Esophagus muscularis mucosa (tissue), 3 donors: Measurements from ENCODE around the gene LMF1.

Experiments
- POLR2AphosphoS5 ChIP-seq, 2 donors: sonication (generic); formaldehyde crosslinking; IDR thresholded peaks; one replicate each; pipeline ENCODE4 v1.6.1; 2017; ENCODE audit warnings: antibody characterized with exemption in 2 of 2
- TF ChIP-seq, protein P1 (sequence below), 3 experiments: fragments of 200-600 bp in 2 of 3; fragments of 450-650 bp in 1 of 3; sonication (generic) in 2 of 3; IDR thresholded peaks; one replicate each; pipeline ENCODE4 v1.5.1; 2017 to 2019; ENCODE audit warnings: antibody characterized with exemption in 3 of 3, mild to moderate bottlenecking in 2 of 3, moderate library complexity in 1 of 3

DNA sequence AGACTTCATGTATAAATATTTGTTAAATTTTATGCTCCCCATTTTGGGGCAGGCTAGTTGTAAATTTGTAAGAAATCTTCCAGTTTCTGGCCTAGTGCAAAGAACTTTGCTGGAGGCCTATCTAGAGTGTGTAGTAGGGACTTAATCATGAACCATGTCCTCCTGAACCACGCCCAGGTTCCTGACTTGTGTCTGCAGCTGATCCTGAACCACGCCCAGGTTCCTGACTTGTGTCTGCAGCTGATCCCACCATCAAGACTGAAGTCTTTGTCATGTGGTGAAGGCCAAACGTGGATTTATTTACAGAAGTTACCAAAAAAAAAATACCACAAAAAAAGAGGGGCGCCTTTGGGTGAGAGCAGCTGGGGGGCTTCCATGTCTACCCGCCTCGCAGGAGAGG, 33.1 kb downstream of the LMF1 start:
- TF ChIP-seq, protein P1, sequence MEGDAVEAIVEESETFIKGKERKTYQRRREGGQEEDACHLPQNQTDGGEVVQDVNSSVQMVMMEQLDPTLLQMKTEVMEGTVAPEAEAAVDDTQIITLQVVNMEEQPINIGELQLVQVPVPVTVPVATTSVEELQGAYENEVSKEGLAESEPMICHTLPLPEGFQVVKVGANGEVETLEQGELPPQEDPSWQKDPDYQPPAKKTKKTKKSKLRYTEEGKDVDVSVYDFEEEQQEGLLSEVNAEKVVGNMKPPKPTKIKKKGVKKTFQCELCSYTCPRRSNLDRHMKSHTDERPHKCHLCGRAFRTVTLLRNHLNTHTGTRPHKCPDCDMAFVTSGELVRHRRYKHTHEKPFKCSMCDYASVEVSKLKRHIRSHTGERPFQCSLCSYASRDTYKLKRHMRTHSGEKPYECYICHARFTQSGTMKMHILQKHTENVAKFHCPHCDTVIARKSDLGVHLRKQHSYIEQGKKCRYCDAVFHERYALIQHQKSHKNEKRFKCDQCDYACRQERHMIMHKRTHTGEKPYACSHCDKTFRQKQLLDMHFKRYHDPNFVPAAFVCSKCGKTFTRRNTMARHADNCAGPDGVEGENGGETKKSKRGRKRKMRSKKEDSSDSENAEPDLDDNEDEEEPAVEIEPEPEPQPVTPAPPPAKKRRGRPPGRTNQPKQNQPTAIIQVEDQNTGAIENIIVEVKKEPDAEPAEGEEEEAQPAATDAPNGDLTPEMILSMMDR (IDR thresholded peaks at IDR 0.05): no peak
- TF ChIP-seq POLR2AphosphoS5 (IDR thresholded peaks at IDR 0.05): no peak
